ENCODE measurements around the gene TPSG1.
"Not testable (repeated sequence)": the region's sequence is repeated elsewhere in the genome, so short reads cannot be mapped to it uniquely, and the experiment has no call there.

DNA sequence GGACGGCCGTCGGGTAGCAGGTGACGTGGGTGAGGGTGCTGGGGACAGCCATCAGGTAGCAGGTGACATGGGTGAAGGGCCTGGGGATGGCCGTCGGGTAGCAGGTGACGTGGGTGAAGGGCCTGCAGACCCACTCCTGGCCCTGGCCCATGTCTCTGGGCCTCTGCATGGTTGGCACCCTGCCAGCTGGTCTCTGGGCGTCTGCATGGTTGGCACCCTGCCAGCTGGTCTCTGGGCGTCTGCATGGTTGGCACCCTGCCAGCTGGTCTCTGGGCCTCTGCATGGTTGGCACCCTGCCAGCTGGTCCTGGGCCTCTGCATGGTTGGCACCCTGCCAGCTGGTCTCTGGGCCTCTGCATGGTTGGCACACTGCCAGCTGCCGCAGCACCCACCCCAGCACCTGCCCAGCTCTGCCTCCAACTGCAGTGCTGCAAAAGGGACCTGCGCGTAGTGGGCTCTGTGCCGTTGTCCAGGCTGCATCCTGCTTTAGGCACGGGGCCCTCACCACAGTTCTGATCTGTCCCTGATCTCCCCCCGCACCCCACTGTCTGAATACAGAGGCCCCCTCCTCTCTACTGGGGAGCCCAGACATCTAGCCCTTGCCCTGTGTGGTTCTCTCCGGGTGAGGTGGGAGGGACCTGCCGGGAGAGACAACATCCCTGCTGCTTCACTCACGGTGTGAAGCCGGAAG lies 46.8 kb upstream of the TPSG1 start:
- TF ChIP-seq EZH2 (IDR thresholded peaks at IDR 0.05; ENCODE audit: insufficient read depth, poor library complexity, severe bottlenecking); EZH2phosphoT487 (IDR thresholded peaks at IDR 0.05; ENCODE audit: insufficient read depth, low read depth): not testable (repeated sequence)

All from GM23248 (cell line).